ENCODE data around the gene TIMM10B.

DNA sequence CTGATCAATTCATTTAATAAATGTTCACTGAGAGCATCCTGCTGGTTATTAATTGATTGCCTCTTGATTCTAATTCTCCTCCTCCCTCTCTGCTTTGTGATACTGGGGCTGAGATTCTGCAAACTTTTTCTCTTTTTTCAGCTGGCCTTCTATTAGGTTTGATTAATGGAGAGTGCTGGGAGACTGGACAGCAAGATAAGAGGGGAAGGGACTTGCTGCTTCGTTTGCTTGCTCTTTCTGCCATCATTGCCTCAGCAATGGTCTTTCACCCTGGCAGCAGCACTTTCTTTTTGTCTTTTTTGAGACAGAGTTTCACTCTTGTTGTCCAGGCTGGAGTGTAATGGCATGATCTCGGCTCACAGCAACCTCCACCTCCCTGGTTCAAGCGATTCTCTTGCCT lies 22.9 kb downstream of the TIMM10B start:
- TF ChIP-seq EZH2phosphoT487 (IDR thresholded peaks at IDR 0.05; ENCODE audit: borderline replicate concordance, low read length) (no peak), EZH2 (IDR thresholded peaks at IDR 0.05; ENCODE audit: low read length, unreplicated experiment) (no peak)
- TF ChIP-seq, protein P1, sequence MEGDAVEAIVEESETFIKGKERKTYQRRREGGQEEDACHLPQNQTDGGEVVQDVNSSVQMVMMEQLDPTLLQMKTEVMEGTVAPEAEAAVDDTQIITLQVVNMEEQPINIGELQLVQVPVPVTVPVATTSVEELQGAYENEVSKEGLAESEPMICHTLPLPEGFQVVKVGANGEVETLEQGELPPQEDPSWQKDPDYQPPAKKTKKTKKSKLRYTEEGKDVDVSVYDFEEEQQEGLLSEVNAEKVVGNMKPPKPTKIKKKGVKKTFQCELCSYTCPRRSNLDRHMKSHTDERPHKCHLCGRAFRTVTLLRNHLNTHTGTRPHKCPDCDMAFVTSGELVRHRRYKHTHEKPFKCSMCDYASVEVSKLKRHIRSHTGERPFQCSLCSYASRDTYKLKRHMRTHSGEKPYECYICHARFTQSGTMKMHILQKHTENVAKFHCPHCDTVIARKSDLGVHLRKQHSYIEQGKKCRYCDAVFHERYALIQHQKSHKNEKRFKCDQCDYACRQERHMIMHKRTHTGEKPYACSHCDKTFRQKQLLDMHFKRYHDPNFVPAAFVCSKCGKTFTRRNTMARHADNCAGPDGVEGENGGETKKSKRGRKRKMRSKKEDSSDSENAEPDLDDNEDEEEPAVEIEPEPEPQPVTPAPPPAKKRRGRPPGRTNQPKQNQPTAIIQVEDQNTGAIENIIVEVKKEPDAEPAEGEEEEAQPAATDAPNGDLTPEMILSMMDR (conservative IDR thresholded peaks at IDR 0.05; ENCODE audit: low read depth, low read length) = no peak

Measured in PC-3 (cell line).